ENCODE measurements around the gene NRBF2. TPM values are rescaled to one million over a fixed set of nuclear protein-coding genes. Genes with fewer than 3 reads are reported as not detected.
"Not testable (repeated sequence)": the region's sequence is repeated elsewhere in the genome, so short reads cannot be mapped to it uniquely, and the experiment has no call there.

The NRBF2 gene
- polyA plus RNA-seq, 10 donors, result 14.8 to 19.7 (median 16.4) TPM

- DNase-seq, result peak; percentile 81 to 93 (median 91)
Measured at GRCh38 chr10:63115732-63116383, 17.3 kb upstream of the NRBF2 start.

GRCh38 chr10:63116452-63117072 lies 16.6 kb upstream of the NRBF2 start:
- DNase-seq, result no peak

GRCh38 chr10:63119041-63119440 lies 14.1 kb upstream of the NRBF2 start:
- DNase-seq, result no peak

- peak; percentile 49 to 94 (median 72) for DNase-seq
Measured at GRCh38 chr10:63120554-63120953, 12.6 kb upstream of the NRBF2 start.

- DNase-seq, result no peak
Measured at GRCh38 chr10:63123727-63124362, 9.3 kb upstream of the NRBF2 start.

- no peak for DNase-seq
Measured at GRCh38 chr10:63125459-63125858, 7.7 kb upstream of the NRBF2 start.

- DNase-seq, result no peak
Measured at GRCh38 chr10:63128443-63128842, 4.7 kb upstream of the NRBF2 start.

GRCh38 chr10:63129888-63130287 lies 3.2 kb upstream of the NRBF2 start:
- DNase-seq, result no peak

- DNase-seq, result no peak
Measured at GRCh38 chr10:63132651-63133055, 475 bp upstream of the NRBF2 start.

GRCh38 chr10:63133821-63134557 lies 861 bp downstream of the NRBF2 start:
- no peak for DNase-seq

- no peak for DNase-seq
Measured at GRCh38 chr10:63137306-63137705, 4.2 kb downstream of the NRBF2 start.

GRCh38 chr10:63140077-63140476 lies 6.9 kb downstream of the NRBF2 start:
- no peak for DNase-seq

- no peak for DNase-seq
Measured at GRCh38 chr10:63142136-63142535, 9.0 kb downstream of the NRBF2 start.

- DNase-seq, result no peak
Measured at GRCh38 chr10:63143987-63144386, 10.9 kb downstream of the NRBF2 start.

GRCh38 chr10:63145782-63146181 lies 12.7 kb downstream of the NRBF2 start:
- no peak for DNase-seq

GRCh38 chr10:63146503-63146902 lies 13.4 kb downstream of the NRBF2 start:
- no peak for DNase-seq

GRCh38 chr10:63150745-63151144 lies 17.6 kb downstream of the NRBF2 start:
- DNase-seq, result no peak

- not testable (repeated sequence) for DNase-seq
Measured at GRCh38 chr10:63153868-63154545, 20.9 kb downstream of the NRBF2 start.

- DNase-seq, result no peak
Measured at GRCh38 chr10:63154546-63155387, 21.6 kb downstream of the NRBF2 start.

- no peak for DNase-seq
Measured at GRCh38 chr10:63155388-63156020, 22.4 kb downstream of the NRBF2 start.

Measured in muscle of back (tissue), 11 donors.